Measurements from ENCODE around the gene DUSP28.

Gene DUSP28

GRCh38 chr2:240539906-240540305 lies 20.3 kb upstream of the DUSP28 start:
- no peak overlapping the region for H3K27ac Mint-ChIP-seq
- H3K4me3 Mint-ChIP-seq = no peak overlapping the region
- H3K4me1 Mint-ChIP-seq (ENCODE audit: low read depth) = no peaks in the 10 kb centered on the region
- no peaks in the 10 kb centered on the region for H3K9me3 Mint-ChIP-seq
- no peaks in the 10 kb centered on the region for H3K27me3 Mint-ChIP-seq
- H3K36me3 Mint-ChIP-seq (ENCODE audit: low read depth) = peaks cover 51% of the 10 kb centered on the region

- Mint-ChIP-seq H3K9me3 (peaks cover 6% of the 10 kb centered on the region), H3K4me3 (no peak overlapping the region), H3K36me3 (ENCODE audit: low read depth) (peaks cover 45% of the 10 kb centered on the region), H3K27ac (no peak overlapping the region), H3K27me3 (no peaks in the 10 kb centered on the region), H3K4me1 (ENCODE audit: low read depth) (peaks cover 10% of the 10 kb centered on the region)
These were observed 8.9 kb upstream of the DUSP28 start for GRCh38 chr2:240551288-240551687.

- H3K36me3 Mint-ChIP-seq (ENCODE audit: low read depth) = peaks cover 47% of the 10 kb centered on the region
- peaks cover 6% of the 10 kb centered on the region for H3K9me3 Mint-ChIP-seq
- peaks cover 16% of the 10 kb centered on the region for H3K4me1 Mint-ChIP-seq (ENCODE audit: low read depth)
- peak overlapping the region; percentile 85 for H3K27ac Mint-ChIP-seq
- no peak overlapping the region for H3K4me3 Mint-ChIP-seq
- no peaks in the 10 kb centered on the region for H3K27me3 Mint-ChIP-seq
These were observed 8.3 kb upstream of the DUSP28 start for GRCh38 chr2:240551811-240552210.

GRCh38 chr2:240553956-240554480 lies 6.1 kb upstream of the DUSP28 start:
- Mint-ChIP-seq H3K36me3 (ENCODE audit: low read depth) (peaks cover 49% of the 10 kb centered on the region), H3K27ac (no peak overlapping the region), H3K9me3 (peaks cover 6% of the 10 kb centered on the region), H3K27me3 (no peaks in the 10 kb centered on the region), H3K4me3 (no peak overlapping the region), H3K4me1 (ENCODE audit: low read depth) (peaks cover 32% of the 10 kb centered on the region)

- Mint-ChIP-seq H3K9me3 (peaks cover 6% of the 10 kb centered on the region), H3K4me3 (no peak overlapping the region), H3K27ac (no peak overlapping the region), H3K27me3 (no peaks in the 10 kb centered on the region), H3K4me1 (ENCODE audit: low read depth) (peaks cover 41% of the 10 kb centered on the region), H3K36me3 (ENCODE audit: low read depth) (peaks cover 58% of the 10 kb centered on the region)
These were observed 5.2 kb upstream of the DUSP28 start for GRCh38 chr2:240554767-240555493.

- H3K4me3 Mint-ChIP-seq = no peak overlapping the region
- H3K4me1 Mint-ChIP-seq (ENCODE audit: low read depth) = peaks cover 42% of the 10 kb centered on the region
- no peak overlapping the region for H3K27ac Mint-ChIP-seq
- H3K36me3 Mint-ChIP-seq (ENCODE audit: low read depth) = peaks cover 54% of the 10 kb centered on the region
- H3K9me3 Mint-ChIP-seq = peaks cover 6% of the 10 kb centered on the region
- no peaks in the 10 kb centered on the region for H3K27me3 Mint-ChIP-seq
These were observed 4.5 kb upstream of the DUSP28 start for GRCh38 chr2:240555541-240556250.

- no peak overlapping the region for H3K27ac Mint-ChIP-seq
- peak overlapping the region; percentile 40 for H3K4me3 Mint-ChIP-seq
- peaks cover 47% of the 10 kb centered on the region for H3K4me1 Mint-ChIP-seq (ENCODE audit: low read depth)
- peaks cover 3% of the 10 kb centered on the region for H3K9me3 Mint-ChIP-seq
- H3K27me3 Mint-ChIP-seq = no peaks in the 10 kb centered on the region
- peaks cover 48% of the 10 kb centered on the region for H3K36me3 Mint-ChIP-seq (ENCODE audit: low read depth)
These were observed 3.5 kb upstream of the DUSP28 start for GRCh38 chr2:240556553-240557100.

- Mint-ChIP-seq H3K9me3 (no peaks in the 10 kb centered on the region), H3K4me1 (ENCODE audit: low read depth) (peaks cover 49% of the 10 kb centered on the region), H3K27me3 (no peaks in the 10 kb centered on the region), H3K4me3 (peak overlapping the region; percentile 40), H3K36me3 (ENCODE audit: low read depth) (peaks cover 46% of the 10 kb centered on the region), H3K27ac (no peak overlapping the region)
These were observed 2.9 kb upstream of the DUSP28 start for GRCh38 chr2:240557101-240557751.

GRCh38 chr2:240557808-240558207 lies 2.3 kb upstream of the DUSP28 start, which contains the start of gene ANKMY1:
ANKMY1 (minus strand) TSS chr2:240557988; CDS start chr2:240557335, 653 bp downstream.
- Mint-ChIP-seq H3K9me3 (no peaks in the 10 kb centered on the region), H3K4me1 (ENCODE audit: low read depth) (peaks cover 55% of the 10 kb centered on the region), H3K4me3 (peak within 1 kb of the TSS; percentile 89), H3K27ac (peak within 1 kb of the TSS; percentile 91), H3K27me3 (no peaks in the 10 kb centered on the region), H3K36me3 (ENCODE audit: low read depth) (peaks cover 47% of the 10 kb centered on the region)

- Mint-ChIP-seq H3K9me3 (no peaks in the 10 kb centered on the region), H3K27me3 (no peaks in the 10 kb centered on the region), H3K4me1 (ENCODE audit: low read depth) (peaks cover 60% of the 10 kb centered on the region), H3K36me3 (ENCODE audit: low read depth) (peaks cover 49% of the 10 kb centered on the region), H3K27ac (peak overlapping the region; percentile 91), H3K4me3 (peak overlapping the region; percentile 89)
These were observed 1.9 kb upstream of the DUSP28 start for GRCh38 chr2:240558236-240558761.

GRCh38 chr2:240559286-240559685 lies 871 bp upstream of the DUSP28 start:
- no peaks in the 10 kb centered on the region for H3K27me3 Mint-ChIP-seq
- H3K4me3 Mint-ChIP-seq = peak overlapping the region; percentile 89
- H3K9me3 Mint-ChIP-seq = no peaks in the 10 kb centered on the region
- H3K27ac Mint-ChIP-seq = peak overlapping the region; percentile 91
- H3K4me1 Mint-ChIP-seq (ENCODE audit: low read depth) = peaks cover 69% of the 10 kb centered on the region
- H3K36me3 Mint-ChIP-seq (ENCODE audit: low read depth) = peaks cover 58% of the 10 kb centered on the region

- Mint-ChIP-seq H3K4me1 (ENCODE audit: low read depth) (peaks cover 79% of the 10 kb centered on the region), H3K27ac (peak overlapping the region; percentile 91), H3K27me3 (no peaks in the 10 kb centered on the region), H3K9me3 (no peaks in the 10 kb centered on the region), H3K36me3 (ENCODE audit: low read depth) (peaks cover 55% of the 10 kb centered on the region), H3K4me3 (peak overlapping the region; percentile 93)
These were observed 545 bp downstream of the DUSP28 start for GRCh38 chr2:240560480-240561324.

- no peaks in the 10 kb centered on the region for H3K27me3 Mint-ChIP-seq
- peak overlapping the region; percentile 93 for H3K4me3 Mint-ChIP-seq
- H3K36me3 Mint-ChIP-seq (ENCODE audit: low read depth) = peaks cover 52% of the 10 kb centered on the region
- no peaks in the 10 kb centered on the region for H3K9me3 Mint-ChIP-seq
- peaks cover 82% of the 10 kb centered on the region for H3K4me1 Mint-ChIP-seq (ENCODE audit: low read depth)
- peak overlapping the region; percentile 89 for H3K27ac Mint-ChIP-seq
These were observed 1.3 kb downstream of the DUSP28 start for GRCh38 chr2:240561325-240561971.
